Duodenal mucosa (tissue), 2 donors: Measurements from ENCODE around the gene NPAS2.

Source experiments
- H3K27ac ChIP-seq: one replicate; pipeline ENCODE4 v1.7.0; 2013; ENCODE audit warnings: low read depth, low read length
- H3K27me3 ChIP-seq, 2 donors: one replicate each; pipeline ENCODE4 v1.7.0; 2013; ENCODE audit warnings: low read length in 2 of 2, control low read depth in 1 of 2; ENCODE audit not compliant: insufficient read depth in 2 of 2, control insufficient read depth in 1 of 2
- H3K36me3 ChIP-seq, 2 donors: one replicate each; pipeline ENCODE4 v1.7.0; 2013; ENCODE audit warnings: low read length in 2 of 2, control low read depth in 1 of 2; ENCODE audit not compliant: insufficient read depth in 2 of 2, control insufficient read depth in 1 of 2
- H3K4me1 ChIP-seq, 2 donors: one replicate each; pipeline ENCODE4 v1.7.0; 2013; ENCODE audit warnings: low read length in 2 of 2, control low read depth in 1 of 2; ENCODE audit not compliant: insufficient read depth in 2 of 2, control insufficient read depth in 1 of 2
- H3K4me3 ChIP-seq, 2 donors: one replicate each; pipeline ENCODE4 v1.7.0; 2013; ENCODE audit warnings: low read length in 2 of 2, low read depth in 1 of 2
- H3K9ac ChIP-seq, 2 donors: one replicate each; pipeline ENCODE4 v1.7.0; 2013; ENCODE audit warnings: low read length in 2 of 2, low read depth in 1 of 2
- H3K9me3 ChIP-seq, 2 donors: one replicate each; pipeline ENCODE4 v1.7.0; 2013; ENCODE audit warnings: low read length in 2 of 2, control low read depth in 1 of 2; ENCODE audit not compliant: control insufficient read depth in 1 of 2

The NPAS2 gene

DNA sequence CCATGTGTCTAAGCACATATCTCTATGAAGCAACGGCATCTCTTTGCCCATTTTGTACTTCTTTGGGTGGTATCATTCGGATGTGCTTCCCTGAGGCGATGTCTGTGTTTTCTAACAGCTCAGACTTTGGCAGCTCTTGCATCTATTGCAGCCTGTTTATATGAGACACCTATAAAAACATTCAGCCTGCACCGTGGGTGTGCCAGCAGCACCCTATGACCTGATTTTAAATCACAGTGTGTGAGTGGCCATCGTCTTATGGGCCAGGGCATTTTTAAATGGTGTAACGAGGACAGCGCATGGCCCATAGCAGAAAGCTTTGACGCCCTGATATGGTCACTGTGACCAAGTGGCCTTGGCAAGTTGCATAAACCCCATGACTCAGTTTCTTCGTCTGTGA is 12.9 kb downstream of the NPAS2 start:
- H3K4me1 ChIP-seq = peaks cover 23 to 25% of the 10 kb centered on the region in 2 donors
- no peak overlapping the region for H3K4me3 ChIP-seq
- H3K27me3 ChIP-seq = no peaks in the 10 kb centered on the region
- H3K9ac ChIP-seq = no peak overlapping the region
- H3K36me3 ChIP-seq = peaks cover 0 to 3% of the 10 kb centered on the region in 2 donors
- H3K9me3 ChIP-seq = peaks cover 4 to 7% of the 10 kb centered on the region in 2 donors
- no peak overlapping the region for H3K27ac ChIP-seq

DNA sequence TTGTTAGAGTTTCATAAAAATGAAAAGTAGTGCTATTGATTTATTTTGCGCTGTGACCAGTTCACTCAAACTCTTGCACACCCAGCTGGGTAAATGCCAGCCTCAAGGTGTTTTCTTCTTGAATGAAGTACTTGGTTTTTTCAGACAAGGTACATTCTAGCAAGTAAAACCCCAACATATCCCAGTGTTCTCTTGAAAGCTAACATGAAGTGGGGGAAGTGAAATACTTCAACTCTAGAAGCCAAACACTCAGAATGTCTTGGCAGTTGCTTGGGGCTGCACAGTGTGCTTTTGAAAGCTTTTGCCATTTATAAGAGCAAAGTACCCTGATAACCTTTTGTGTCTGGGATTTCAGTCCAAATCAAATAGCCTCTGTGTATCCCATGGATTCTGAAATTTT is 13.4 kb downstream of the NPAS2 start:
- peaks cover 0 to 4% of the 10 kb centered on the region in 2 donors for H3K9me3 ChIP-seq
- H3K4me3 ChIP-seq = no peak overlapping the region
- H3K27me3 ChIP-seq = no peaks in the 10 kb centered on the region
- peaks cover 23 to 25% of the 10 kb centered on the region in 2 donors for H3K4me1 ChIP-seq
- H3K36me3 ChIP-seq = peaks cover 0 to 3% of the 10 kb centered on the region in 2 donors
- H3K9ac ChIP-seq = no peak overlapping the region
- no peak overlapping the region for H3K27ac ChIP-seq

DNA sequence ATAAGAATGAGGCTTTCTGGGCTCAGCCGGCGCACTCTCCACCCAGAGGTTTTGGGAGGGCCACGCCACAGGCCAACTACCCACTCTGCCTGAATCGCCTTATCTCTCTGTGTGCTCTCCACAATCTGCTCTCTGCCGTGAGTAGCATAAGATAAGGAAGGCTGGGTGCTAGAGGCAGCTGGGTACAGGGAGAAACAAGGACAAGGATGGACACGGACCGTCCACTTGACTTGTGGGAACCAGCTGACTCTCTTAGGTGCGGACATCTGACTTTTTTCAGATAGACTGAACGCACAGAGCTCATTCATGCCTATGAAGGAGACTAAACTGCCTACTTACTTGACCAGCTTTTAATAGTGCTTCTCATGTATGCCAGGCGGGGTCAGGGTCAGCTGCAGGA is 14.3 kb downstream of the NPAS2 start:
- H3K9me3 ChIP-seq = no peaks in the 10 kb centered on the region
- H3K4me1 ChIP-seq = peaks cover 23 to 25% of the 10 kb centered on the region in 2 donors
- no peak overlapping the region for H3K4me3 ChIP-seq
- H3K27me3 ChIP-seq = no peaks in the 10 kb centered on the region
- H3K9ac ChIP-seq = no peak overlapping the region
- peaks cover 0 to 3% of the 10 kb centered on the region in 2 donors for H3K36me3 ChIP-seq
- no peak overlapping the region for H3K27ac ChIP-seq

DNA sequence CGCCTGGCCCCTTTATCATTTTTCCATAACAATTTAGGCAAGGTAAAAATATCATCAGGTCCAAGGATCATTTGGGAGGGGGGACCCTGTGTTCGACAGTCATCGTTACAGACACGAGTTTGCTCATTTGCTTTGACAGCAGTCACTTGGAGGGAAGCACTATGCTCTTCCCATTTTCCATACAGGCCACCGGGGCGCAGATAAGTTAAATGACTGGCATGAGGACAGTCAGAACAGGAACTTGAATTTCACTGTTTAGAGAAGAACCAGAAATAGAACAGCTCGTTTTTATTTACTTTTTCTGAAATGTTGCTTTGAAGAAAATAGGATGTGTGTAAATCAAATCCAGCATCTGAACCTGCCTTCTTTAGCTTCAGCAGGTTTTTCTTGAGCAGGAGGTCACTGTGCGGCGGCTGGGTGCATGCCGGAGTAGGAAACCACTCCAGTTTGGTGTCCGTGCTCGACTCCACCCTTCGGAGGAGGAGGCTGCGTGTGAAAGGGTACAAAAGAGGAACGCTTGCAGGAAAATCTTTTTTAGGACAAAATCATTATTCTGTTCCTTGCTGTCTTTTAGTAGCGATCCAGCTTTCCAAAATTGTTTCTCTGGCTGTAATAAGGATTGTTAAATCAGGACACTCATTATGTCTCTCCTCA is 15.2 kb downstream of the NPAS2 start:
- Histone ChIP-seq H3K36me3 (peaks cover 0 to 3% of the 10 kb centered on the region in 2 donors), H3K4me3 (no peak overlapping the region), H3K27me3 (no peaks in the 10 kb centered on the region), H3K9ac (no peak overlapping the region), H3K9me3 (no peaks in the 10 kb centered on the region), H3K27ac (no peak overlapping the region), H3K4me1 (peaks cover 23 to 25% of the 10 kb centered on the region in 2 donors)

DNA sequence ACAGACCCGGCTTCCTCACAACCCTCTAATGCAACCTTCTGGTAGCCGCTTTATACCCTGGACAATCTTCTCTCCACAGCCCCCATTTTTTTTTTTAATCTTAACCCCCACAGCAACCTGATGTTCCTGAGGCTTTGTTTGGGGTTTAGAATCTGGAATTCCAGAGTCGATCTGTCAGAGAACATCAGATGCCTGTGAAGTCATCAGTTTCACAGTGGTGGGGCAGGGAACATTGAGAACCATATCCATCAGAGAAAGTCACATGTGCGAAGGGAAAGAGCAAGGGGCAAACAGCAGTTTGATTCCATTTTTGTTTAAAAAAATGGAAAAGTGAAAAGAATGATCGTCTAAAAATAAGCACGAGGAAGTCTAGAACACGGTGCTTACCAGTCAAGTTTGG is 20.6 kb downstream of the NPAS2 start:
- Histone ChIP-seq H3K9me3 (no peaks in the 10 kb centered on the region), H3K36me3 (peaks cover 0 to 3% of the 10 kb centered on the region in 2 donors), H3K4me1 (peaks cover 13 to 18% of the 10 kb centered on the region in 2 donors), H3K27ac (no peak overlapping the region), H3K4me3 (no peak overlapping the region), H3K9ac (no peak overlapping the region), H3K27me3 (no peaks in the 10 kb centered on the region)

DNA sequence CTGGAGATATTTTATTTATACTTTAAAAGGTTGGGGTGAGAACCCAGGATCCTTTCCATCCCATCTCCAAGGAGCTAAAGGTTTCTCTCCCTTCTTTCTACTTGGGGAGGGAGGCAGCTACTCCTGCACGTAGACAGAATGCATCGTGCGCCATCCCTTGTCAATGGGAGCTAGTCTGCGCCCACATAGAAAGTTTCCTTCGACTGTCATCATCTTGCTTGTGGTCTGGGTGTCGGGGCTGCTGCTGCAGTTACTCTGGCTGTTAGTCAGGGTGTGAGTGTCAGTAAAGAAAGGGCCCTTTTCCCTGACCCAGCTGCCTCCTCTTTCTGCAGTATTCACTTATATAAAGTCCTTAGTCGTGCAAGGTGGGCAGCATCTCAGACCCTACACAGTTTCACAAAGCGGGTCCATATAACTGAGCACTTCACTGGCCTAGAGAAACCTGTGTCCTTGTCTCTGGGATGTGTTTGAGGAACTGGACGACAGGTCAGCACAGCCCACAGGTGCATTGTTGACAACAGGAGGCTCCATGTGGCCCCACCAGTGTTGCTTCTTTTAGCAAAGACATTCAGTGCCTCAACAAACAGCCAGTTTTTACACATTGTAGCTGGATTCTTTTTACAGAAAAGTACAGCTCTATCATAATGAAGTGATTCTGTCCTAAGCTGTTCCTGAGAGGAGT is 22.4 kb downstream of the NPAS2 start:
- Histone ChIP-seq H3K27me3 (no peaks in the 10 kb centered on the region), H3K9me3 (no peaks in the 10 kb centered on the region), H3K4me1 (peaks cover 13 to 18% of the 10 kb centered on the region in 2 donors), H3K4me3 (no peak overlapping the region), H3K27ac (no peak overlapping the region), H3K9ac (no peak overlapping the region), H3K36me3 (no peaks in the 10 kb centered on the region)

DNA sequence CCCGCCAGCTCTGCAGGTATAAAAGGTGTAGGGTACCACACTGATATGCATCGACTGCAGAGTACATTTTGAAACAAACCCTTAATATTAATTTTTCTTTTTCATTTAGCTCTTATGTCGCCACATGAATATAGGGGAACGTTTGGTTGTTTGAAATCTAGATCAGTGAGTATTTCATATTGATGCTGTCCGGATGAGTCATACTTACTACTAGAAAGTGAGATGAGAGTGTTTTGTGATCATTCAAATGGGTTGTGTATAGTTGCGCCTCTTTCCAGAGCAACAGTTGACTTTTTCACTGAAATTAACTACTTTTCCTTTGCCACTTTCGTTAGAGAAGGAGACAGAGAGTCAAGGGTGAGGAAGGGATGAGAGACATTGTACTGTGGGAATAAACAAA is 24.6 kb downstream of the NPAS2 start:
- Histone ChIP-seq H3K9ac (no peak overlapping the region), H3K36me3 (no peaks in the 10 kb centered on the region), H3K27ac (no peak overlapping the region), H3K9me3 (no peaks in the 10 kb centered on the region), H3K4me1 (peaks cover 13 to 18% of the 10 kb centered on the region in 2 donors), H3K4me3 (no peak overlapping the region), H3K27me3 (no peaks in the 10 kb centered on the region)

DNA sequence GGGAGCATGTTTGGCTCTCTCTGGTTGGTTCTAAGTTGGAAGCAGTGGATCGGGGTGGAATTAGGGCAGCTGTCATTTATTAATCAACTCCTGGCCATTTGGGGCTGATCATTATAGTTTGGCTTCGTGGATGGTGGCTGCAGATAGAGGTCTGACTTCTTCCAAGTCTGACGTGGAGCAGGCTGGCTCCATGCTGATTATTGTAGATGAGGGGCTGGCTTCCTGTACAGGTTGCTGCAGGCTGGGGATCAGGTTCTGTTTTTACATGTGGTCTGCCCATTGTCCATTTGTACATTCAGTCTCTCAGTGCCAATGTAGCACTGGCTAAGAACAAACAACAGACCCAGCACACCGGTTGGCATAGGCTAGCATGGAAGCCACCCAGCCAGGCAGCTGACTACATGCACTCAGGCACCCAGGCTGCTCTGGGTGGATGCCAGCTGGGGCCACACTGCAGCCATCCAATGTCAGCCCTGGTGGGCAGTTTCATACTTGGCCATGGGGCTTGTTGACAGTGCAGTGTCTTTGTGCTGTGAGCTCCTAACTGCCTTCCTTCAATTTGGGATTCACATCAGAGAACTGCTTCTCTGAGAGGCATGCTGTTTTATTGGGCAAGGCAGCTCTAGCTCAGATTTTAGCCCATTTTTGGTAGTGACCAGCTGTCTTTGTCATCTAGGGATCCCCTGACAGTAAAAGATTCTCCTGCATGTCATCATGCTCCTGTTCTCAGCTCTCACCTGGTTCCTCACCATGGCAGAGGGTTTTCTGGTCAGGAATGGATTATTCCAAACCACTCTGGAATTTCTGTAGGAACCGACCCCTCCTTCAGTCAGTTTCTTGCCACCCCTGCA is 25.4 kb downstream of the NPAS2 start:
- H3K27ac ChIP-seq = no peak overlapping the region

DNA sequence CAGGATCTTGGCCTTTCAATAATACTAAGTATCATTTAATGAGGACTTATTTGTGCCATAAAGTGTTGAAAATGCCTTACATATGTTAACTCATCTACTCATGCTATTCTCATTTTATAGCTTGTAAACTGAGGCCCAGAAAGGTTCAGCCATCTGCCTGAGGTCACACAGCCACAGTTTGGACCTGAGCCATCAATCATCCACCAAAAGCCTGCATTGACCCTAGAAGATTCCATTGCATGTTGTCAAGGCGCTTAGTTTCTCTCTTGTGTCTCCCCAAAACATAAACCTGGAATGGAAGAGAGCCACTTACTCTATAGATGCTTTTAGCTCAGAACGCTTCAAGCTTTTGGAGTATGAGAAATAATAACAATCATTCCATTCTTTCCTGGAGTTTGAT is 26.8 kb downstream of the NPAS2 start:
- Histone ChIP-seq H3K27me3 (no peaks in the 10 kb centered on the region), H3K9ac (no peak overlapping the region), H3K36me3 (no peaks in the 10 kb centered on the region), H3K4me3 (no peak overlapping the region), H3K27ac (no peak overlapping the region), H3K9me3 (no peaks in the 10 kb centered on the region), H3K4me1 (peaks cover 13 to 18% of the 10 kb centered on the region in 2 donors)

More for the DNA sequence above, 25.4 kb downstream of the NPAS2 start:
- no peak overlapping the region for H3K4me3 ChIP-seq
- H3K9ac ChIP-seq = no peak overlapping the region
- H3K4me1 ChIP-seq = peaks cover 13 to 18% of the 10 kb centered on the region in 2 donors
- H3K27me3 ChIP-seq = no peaks in the 10 kb centered on the region
- no peaks in the 10 kb centered on the region for H3K9me3 ChIP-seq
- no peaks in the 10 kb centered on the region for H3K36me3 ChIP-seq

DNA sequence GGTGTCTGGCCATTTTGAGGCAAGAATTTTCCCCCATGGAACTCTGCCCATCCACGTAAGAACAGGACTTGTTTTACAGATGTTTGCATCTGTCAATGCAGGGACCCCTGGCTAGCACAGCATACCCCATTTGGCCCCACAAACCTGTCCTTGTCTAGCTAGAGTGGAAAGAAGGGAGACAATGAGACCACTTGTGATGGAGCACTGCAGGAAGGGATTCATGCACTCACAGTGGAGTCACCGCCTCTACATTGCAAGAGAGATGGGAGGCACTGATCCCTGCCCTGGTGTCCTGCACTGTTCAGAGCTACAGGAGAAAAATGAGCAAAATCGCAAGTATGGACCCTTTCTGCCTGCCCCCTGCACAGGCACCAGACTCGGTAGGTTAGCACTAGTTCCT is 32.5 kb downstream of the NPAS2 start:
- Histone ChIP-seq H3K9me3 (no peaks in the 10 kb centered on the region), H3K36me3 (no peaks in the 10 kb centered on the region), H3K9ac (no peak overlapping the region), H3K4me1 (peaks cover 0 to 6% of the 10 kb centered on the region in 2 donors), H3K27ac (no peak overlapping the region), H3K4me3 (no peak overlapping the region), H3K27me3 (no peaks in the 10 kb centered on the region)
